GM18505 (cell line): ENCODE results near the gene PSD4.
"Not testable (repeated sequence)": the region's sequence is repeated elsewhere in the genome, so short reads cannot be mapped to it uniquely, and the experiment has no call there.

Experiments
- ATAC-seq: cut with Tn5 transposase; IDR thresholded peaks from one replicate; pipeline ENCODE4 v1.9.1; 2021; ENCODE audit not compliant: unreplicated experiment
- POLR2A ChIP-seq: IDR thresholded peaks from 4 replicates; pipeline ENCODE4 v1.6.1; 2011; ENCODE audit warnings: borderline replicate concordance; ENCODE audit not compliant: insufficient read depth, insufficient read length; ENCODE audit errors: extremely low read depth

The PSD4 gene

DNA sequence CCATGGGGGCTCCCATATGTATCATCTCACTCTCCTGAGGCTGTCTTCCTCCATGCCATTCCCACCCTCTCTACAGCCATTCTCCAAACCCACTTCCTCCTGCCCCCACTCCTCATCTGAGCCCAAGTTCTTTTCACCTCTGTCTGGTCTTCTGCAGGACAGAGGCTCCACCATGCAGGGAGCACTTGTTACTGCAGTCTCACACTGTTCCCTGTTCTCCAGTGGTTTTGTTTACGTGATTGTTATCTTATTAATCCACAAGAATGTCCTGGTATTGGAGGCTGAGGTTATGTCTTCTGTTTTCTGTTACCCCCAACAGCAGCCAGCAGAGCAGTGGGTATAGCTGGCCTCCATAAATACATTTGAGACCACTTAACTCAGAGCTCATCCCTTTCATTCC lies 53.5 kb downstream of the PSD4 start:
- ATAC-seq: no peak
- TF ChIP-seq POLR2A: no peak

DNA sequence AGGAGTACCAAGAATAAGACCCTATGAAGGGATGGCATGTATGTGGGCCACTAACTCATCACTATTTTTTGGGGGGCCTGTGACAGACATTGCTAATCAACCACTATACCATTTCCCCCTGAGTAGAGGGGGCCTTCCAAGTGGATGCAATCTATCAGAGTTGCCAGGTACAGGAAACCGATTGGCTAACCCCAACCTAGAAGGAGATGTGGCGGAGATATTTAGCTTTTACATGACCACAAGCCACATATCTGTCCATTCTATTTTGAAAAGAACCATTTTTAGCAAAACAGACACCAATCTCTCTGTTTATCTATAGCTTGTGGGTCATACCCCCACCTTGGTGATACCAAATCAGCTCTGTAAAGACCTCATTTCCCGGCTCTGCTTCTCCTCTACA lies 53.9 kb downstream of the PSD4 start:
- ATAC-seq: no peak
- no peak for TF ChIP-seq POLR2A

DNA sequence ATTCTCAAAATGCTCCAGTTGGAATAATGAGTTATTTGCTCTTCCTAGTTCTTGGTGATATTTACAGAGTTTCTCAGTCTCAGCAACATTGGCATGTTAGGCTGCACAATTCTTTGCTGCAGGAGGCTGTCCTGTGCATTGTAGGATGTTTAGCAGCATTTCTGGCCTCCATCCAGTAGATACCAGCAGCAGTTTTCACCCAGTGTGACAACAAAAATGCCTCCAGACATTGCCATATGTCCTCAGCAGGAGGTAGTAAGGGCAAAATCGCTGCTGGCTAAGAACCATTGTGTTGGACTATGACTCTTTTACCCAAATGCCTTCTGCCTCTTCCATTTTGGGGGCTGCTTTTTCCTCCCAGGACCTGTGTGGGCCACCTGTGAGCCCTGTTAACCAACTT lies 54.6 kb downstream of the PSD4 start:
- no peak for ATAC-seq
- TF ChIP-seq POLR2A: no peak

DNA sequence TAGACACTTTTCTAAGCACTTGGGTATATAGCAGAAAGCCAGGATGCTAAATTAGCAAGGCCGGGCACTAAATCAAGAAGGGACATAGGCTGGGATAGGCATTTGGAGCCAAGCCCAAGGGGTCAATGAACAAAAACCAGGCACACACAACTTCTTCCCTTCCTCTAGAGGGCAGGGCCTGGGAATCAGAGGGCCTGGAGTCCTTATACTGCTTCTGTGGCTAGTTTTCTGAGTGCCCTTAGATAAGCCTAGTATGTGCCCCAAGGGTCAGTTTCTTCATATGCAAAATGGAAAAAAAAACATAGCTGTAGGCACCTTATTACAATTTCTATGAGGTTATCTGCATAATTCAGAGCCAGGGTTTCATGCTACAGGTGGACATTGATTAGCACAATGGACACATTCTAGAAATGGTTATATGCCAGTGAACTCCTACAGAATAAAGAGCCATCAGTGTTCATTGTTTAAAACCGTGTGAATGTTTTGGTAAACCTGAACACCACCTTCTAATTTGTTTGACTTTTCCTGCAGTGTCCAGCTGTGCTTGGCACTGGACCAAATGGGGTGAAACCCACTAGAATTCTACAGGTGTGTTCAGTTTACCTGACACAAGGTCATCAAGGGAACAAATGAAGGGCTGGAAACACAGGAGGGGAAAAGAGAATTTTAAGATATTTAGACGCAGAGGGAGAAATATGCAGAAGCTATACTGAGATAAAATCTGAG lies 55.4 kb downstream of the PSD4 start:
- ATAC-seq: no peak
- no peak for TF ChIP-seq POLR2A

DNA sequence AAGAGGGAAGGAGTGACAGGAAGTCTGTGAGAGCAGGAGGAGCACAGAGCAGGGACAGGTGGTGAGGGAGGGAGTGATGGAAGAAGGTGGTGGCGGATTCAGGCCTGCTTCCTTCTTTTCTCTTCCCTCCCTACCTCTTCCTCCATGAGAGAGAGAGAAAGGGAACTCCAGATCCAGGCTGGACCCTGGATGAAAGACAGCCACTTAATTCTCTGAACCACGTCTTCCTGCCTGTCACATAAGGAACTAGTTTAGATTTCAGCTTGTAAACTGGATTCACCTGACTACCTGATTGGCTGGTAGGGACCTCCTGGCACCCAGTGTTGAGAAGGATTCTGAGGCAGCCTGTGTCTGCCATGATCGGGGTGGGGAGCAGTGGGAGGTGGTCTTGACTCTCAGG lies 56.0 kb downstream of the PSD4 start:
- TF ChIP-seq POLR2A: no peak
- ATAC-seq: no peak

DNA sequence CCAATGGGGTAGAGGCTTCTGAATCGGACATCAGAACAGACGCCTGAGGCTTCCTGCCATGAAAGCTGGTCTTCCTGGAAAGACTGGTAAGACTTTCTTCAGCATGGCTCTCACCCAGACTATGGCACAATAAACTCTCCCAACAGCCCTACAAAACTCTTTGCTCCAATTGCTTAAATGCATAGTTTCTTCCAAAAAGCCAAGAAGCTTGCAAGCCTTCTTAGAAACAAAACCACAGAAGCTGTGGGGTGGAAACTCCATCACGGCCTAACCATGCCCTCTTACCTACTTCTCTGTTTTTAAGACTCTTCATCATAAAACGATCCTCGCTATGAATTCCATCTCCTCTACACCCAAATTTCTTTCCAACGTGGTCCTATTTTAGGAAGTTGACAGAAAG lies 56.8 kb downstream of the PSD4 start:
- no peak for ATAC-seq

DNA sequence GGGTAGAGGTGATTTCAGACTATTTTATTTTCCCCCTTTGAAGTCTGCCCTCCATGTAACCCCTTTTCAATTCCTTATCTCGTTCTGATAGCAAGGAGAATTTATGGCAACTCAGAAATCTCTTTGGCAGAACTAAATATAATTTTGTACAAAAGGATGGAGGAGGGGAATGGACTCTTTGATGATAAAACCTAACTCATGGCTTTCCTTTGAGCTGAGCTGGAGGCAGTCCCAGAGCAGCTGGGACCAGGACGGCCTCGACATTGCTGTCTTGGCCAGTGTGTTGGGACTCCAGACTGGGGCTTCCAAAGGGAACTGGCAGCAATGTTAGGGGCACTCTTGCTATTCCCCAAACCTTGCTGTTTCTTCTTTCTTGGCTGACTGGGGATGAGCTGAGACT lies 57.3 kb downstream of the PSD4 start:
- no peak for ATAC-seq
- no peak for TF ChIP-seq POLR2A

More for the DNA sequence above, 56.8 kb downstream of the PSD4 start:
- no peak for TF ChIP-seq POLR2A

DNA sequence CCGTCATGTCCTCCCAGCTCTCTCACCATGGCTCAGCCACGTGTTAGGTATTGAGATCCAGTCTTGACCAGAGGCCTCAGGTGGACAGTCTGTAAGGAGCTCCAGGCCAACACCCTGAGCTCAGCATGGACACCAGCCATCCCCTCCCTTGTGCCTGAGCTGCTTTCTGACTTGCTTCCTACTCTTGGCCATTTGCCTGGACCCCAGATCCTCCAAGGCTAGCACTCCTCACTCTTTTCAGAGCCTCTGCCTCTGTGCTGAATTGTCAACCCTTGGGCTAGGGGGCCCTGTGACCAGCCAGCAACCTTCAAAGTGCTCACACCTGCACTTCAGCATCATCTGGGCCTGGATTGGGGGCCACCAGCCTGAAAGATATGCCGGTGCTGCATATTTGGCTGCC lies 58.4 kb downstream of the PSD4 start:
- no peak for TF ChIP-seq POLR2A
- no peak for ATAC-seq

DNA sequence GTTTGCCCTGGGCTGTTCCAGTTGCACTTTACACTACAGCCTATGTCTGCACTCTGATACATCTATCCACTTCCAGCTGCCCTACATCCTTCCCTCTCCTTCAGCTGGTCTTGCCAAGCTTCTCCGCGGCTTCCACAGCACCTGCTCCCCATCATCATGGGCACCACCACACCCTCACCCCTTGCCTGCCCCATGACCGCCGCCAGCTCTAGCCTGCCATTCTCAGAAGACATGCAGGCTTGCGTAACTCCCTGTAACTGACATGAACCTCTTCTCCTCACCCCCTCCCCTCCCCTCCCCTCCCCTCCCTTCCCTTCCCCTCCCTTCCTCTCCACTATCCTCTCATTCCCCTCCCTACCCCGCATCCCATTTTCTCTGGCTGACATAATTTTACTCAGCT lies 59.0 kb downstream of the PSD4 start:
- ATAC-seq: no peak
- no peak for TF ChIP-seq POLR2A

DNA sequence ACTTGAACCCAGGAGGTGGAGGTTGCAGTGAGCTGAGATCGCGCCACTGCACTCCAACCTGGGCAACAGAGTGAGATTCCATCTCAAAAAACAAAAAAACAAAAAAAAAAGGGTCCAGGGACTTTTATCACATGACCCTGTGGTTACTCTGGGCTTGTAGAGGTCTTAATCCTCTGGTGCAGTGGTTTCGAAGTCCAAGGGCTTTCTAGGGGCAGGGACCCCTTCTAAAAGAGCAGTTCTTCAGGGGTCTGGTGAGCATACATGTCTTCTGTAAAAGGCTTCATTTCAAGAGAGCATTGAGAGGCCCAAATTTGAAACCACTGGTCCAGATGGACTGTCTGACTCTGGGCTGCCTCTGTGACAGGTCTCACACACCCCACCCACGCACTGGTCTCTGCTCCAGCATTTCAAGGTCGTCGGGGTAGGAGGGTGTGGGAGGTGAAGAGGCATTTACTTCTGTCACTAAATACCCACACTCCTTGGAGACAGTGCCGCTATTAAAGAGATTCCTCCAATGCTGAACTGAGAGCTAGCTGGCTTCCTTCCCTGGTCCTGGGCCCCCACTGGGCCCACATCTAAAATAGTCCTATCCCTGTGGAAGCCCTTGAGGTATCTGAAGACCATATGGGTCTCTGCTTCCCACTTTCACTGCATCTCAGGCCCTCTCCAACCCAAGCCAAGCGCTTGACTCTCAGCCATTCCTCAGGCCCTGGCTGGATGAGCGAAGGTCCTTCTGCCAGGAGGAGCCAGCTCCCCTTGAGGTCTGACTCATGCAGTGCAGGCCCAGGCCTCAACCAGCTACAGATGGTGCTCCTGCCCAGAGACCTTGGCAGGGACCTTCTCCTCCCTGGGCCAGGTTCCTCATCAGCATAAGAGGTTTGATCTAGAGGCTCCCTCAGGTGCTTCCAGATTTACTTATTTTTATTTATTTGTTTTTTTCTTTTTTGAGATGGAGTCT lies 60.1 kb downstream of the PSD4 start:
- ATAC-seq: no peak
- no peak for TF ChIP-seq POLR2A

DNA sequence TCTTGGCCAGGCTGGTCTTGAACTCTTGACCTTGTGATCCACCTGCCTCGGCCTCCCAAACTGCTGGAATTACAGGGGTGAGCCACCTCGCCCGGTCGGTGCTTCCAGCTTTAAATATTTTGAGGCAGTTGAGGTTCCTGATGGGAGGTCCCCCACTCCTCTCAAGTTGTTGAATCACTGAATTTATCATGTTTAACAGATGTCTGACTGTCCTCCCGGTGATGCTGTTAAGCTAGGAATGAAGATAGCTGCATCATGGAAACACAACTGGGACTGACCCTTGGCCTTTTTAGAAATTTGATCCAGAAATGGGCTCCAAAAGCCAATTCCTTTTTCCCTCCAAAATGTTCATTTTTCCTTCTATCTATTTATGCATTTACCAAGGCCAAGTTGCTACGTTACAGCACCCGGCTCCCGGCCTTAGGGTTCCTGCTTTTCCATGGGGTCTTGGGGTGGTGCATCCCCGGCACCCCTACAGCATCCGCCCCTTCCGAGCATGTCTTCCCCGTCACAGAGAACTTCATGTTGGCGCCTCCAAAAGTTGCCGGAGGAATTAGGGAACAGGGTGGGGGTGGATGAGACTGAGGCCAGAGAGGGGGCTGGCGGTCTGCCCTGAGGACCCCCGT lies 61.1 kb downstream of the PSD4 start:
- no peak for ATAC-seq
- TF ChIP-seq POLR2A: no peak

DNA sequence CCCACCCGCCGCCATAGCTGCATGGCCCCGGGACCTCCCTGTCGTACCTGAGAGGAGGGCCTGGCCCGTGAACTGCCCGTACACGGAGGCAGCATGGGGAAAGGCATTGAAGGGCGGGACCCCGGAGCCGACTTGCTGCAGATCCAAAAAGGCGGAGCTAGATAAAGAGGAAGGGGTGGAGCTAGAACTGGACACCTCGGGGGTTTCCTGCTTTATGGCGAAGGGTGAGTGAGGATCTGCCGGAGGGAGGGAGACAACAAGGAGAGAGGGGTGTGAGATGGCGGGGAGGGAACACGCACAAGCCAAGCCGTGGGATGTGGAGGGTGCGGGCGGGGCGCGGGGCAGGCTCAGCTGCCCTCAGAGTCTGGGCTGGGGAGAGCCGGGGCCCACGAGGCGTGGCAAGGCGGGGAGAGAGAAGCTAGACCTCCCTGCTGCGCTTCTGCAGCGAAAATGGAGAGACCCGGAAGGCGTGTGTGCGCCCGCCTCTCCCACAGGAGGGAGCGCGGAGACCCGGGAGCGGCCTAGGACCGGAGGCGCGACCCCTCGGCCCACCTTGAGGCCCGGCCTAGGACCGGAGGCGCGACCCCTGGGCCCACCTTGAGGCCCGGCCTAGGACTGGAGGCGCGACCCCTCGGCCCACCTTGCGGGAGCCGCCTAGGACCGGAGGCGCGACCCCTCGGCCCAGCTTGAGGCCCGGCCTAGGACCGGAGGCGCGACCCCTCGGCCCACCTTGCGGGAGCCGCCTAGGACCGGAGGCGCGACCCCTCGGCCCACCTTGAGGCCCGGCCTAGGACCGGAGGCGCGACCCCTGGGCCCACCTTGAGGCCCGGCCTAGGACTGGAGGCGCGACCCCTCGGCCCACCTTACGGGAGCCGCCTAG lies 61.8 kb downstream of the PSD4 start:
- peak; percentile 62 for TF ChIP-seq POLR2A
- not testable (repeated sequence) for ATAC-seq
